ENCODE data around the gene USP22. TPM values are rescaled to one million over a fixed set of nuclear protein-coding genes. Genes with fewer than 3 reads are reported as not detected.

The USP22 gene
- total RNA-seq, 1 donor from 2014 or later = 420 TPM

DNA sequence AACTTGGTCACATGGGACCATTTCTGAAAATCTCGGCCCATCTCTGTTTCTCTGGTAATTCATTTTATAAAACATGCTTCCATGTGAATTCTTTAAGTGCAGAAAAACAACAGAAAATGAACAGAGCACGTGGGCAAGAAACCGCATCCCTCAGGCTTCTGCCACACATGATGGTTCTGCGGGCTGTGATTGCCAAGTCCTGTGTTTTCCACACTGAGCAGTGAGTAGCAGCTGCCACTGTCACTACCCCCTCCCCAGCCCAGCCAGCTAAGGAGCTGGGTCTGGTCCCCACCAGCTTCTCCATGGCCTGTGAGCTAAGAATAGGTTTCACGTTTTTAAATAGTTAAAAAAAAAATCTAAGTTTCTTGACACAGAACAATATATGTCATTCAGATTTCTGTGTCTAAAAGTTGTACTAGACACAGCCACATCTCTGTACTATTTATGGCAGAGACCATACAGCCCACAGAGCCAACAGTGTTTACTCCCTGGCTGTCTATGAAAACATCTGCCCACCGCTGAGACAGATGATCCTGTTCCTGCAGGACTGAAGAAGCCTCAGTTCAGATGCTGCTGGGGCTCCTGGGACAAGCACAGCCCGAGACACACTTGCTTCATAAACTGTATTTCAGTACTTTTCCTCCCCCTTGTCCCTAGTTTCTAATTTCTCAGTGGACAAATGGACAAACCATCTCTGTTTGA lies 41.5 kb downstream of the USP22 start:
- H3K27me3 Mint-ChIP-seq (ENCODE audit: unreplicated experiment) = peaks cover 30% of the 10 kb centered on the region
- peaks cover 28% of the 10 kb centered on the region for H3K4me1 Mint-ChIP-seq (ENCODE audit: low read depth, unreplicated experiment)
- TF ChIP-seq, protein P1, sequence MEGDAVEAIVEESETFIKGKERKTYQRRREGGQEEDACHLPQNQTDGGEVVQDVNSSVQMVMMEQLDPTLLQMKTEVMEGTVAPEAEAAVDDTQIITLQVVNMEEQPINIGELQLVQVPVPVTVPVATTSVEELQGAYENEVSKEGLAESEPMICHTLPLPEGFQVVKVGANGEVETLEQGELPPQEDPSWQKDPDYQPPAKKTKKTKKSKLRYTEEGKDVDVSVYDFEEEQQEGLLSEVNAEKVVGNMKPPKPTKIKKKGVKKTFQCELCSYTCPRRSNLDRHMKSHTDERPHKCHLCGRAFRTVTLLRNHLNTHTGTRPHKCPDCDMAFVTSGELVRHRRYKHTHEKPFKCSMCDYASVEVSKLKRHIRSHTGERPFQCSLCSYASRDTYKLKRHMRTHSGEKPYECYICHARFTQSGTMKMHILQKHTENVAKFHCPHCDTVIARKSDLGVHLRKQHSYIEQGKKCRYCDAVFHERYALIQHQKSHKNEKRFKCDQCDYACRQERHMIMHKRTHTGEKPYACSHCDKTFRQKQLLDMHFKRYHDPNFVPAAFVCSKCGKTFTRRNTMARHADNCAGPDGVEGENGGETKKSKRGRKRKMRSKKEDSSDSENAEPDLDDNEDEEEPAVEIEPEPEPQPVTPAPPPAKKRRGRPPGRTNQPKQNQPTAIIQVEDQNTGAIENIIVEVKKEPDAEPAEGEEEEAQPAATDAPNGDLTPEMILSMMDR (IDR thresholded peaks at IDR 0.05; ENCODE audit: partially characterized antibody, unreplicated experiment) = no peak
- H3K9me3 Mint-ChIP-seq (ENCODE audit: unreplicated experiment) = peaks cover 22% of the 10 kb centered on the region
- DNase-seq = no peak
- H3K27ac Mint-ChIP-seq (ENCODE audit: unreplicated experiment) = peak overlapping the region; percentile 94
- peak overlapping the region; percentile 68 for H3K4me3 Mint-ChIP-seq (ENCODE audit: unreplicated experiment)
- peaks cover 9% of the 10 kb centered on the region for H3K36me3 Mint-ChIP-seq (ENCODE audit: unreplicated experiment)

DNA sequence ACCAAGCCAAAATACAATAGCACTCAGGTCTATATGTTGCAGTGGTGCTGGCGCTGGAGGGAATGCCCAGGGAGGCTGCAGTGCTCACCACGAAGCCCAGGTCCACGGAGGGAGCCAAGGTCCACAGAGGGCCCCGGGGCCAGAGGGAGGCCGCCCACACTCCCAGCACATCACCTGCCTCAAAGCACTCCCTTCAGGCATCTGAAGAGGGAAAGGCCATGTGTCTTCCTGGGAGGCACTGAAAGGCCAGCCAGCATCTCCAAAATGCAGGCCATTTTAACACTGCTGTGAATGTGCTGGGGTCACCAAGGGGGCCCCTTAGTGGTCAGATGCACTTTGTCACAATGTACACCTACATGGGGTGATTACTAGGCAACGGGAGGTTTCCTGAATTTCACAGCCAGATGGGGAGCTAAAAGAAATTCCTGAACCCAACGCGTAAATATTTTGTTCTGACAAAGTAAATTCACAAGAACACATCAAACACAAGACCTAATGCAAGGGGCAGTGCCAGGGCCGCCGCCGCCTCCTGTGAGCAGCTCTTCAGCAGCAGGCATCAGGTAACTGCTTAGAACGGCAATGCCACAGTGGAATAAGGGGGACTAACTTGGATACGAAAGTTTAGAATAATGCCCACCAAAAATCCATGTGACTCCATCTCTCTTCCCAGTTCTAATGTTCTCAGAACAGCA lies 42.8 kb downstream of the USP22 start:
- no peak for DNase-seq
- H3K27ac Mint-ChIP-seq (ENCODE audit: unreplicated experiment) = peak overlapping the region; percentile 50
- peaks cover 24% of the 10 kb centered on the region for H3K4me1 Mint-ChIP-seq (ENCODE audit: low read depth, unreplicated experiment)
- H3K36me3 Mint-ChIP-seq (ENCODE audit: unreplicated experiment) = peaks cover 9% of the 10 kb centered on the region
- no peak overlapping the region for H3K4me3 Mint-ChIP-seq (ENCODE audit: unreplicated experiment)
- peaks cover 28% of the 10 kb centered on the region for H3K27me3 Mint-ChIP-seq (ENCODE audit: unreplicated experiment)
- H3K9me3 Mint-ChIP-seq (ENCODE audit: unreplicated experiment) = peaks cover 22% of the 10 kb centered on the region
- TF ChIP-seq, protein P1 (IDR thresholded peaks at IDR 0.05; ENCODE audit: partially characterized antibody, unreplicated experiment) = no peak

DNA sequence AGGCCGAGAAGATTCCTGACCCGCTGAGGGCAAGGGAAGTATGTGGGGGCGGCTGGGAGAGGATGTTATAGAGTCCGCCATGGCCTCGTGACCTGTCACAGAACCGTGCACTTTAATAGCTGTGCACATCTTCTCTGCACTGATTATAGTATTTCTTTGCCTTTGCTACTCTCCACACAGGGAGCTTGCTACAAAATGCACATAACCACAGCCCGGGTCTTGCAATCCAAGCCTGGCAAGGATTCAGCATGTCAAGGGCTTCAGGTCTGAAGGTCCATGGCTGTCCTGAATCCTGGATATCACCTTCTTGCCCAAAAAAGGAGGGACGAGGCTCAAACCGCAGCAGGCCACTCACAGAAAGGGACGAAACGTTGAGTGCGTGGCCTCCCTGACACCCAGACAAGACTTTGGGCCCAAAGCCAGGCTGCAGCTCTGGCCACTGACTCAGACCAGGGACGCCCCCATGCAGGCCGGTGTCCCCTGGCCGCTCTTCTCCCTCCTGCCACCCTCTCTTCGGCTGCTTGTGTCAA lies 43.7 kb downstream of the USP22 start:
- Mint-ChIP-seq H3K36me3 (ENCODE audit: unreplicated experiment) (peaks cover 9% of the 10 kb centered on the region), H3K4me3 (ENCODE audit: unreplicated experiment) (no peak overlapping the region), H3K9me3 (ENCODE audit: unreplicated experiment) (peaks cover 22% of the 10 kb centered on the region), H3K27me3 (ENCODE audit: unreplicated experiment) (peaks cover 28% of the 10 kb centered on the region), H3K4me1 (ENCODE audit: low read depth, unreplicated experiment) (peaks cover 24% of the 10 kb centered on the region), H3K27ac (ENCODE audit: unreplicated experiment) (peak overlapping the region; percentile 50)
- DNase-seq = no peak
- TF ChIP-seq, protein P1 (IDR thresholded peaks at IDR 0.05; ENCODE audit: partially characterized antibody, unreplicated experiment) = no peak

DNA sequence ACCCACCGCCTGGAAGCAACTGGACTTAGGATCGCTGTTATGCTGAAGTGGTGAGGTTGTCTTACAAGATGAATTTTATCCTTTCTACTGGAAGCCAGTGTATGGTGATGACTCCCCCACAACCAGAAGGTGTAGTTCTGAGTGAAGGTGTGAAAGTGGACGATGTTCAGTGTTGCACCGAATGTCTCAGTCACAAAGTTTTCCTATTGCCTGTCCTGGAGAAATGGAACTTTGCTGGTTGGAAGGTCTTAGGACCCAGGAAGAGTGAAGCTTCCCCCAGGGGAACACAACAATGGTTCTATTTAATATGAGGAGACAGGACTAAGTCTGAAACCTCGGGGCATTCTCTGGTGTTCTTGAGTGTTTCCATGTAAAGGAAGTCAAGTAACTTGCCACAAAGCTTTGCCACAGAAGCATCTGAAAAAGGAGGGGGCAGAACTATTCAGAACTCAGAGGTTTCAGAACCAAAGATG lies 44.2 kb downstream of the USP22 start:
- Mint-ChIP-seq H3K9me3 (ENCODE audit: unreplicated experiment) (peaks cover 22% of the 10 kb centered on the region), H3K27ac (ENCODE audit: unreplicated experiment) (peak overlapping the region; percentile 39), H3K4me3 (ENCODE audit: unreplicated experiment) (no peak overlapping the region), H3K4me1 (ENCODE audit: low read depth, unreplicated experiment) (peaks cover 24% of the 10 kb centered on the region), H3K27me3 (ENCODE audit: unreplicated experiment) (peaks cover 29% of the 10 kb centered on the region), H3K36me3 (ENCODE audit: unreplicated experiment) (peaks cover 9% of the 10 kb centered on the region)
- TF ChIP-seq, protein P1 (IDR thresholded peaks at IDR 0.05; ENCODE audit: partially characterized antibody, unreplicated experiment) = no peak
- DNase-seq = no peak
